H1 (cell line): ENCODE measurements around the gene PTPN3. TPM values are rescaled to one million over a fixed set of nuclear protein-coding genes. Genes with fewer than 3 reads are reported as not detected.

Experiments used
- CTCF ChIA-PET: fragments of 300-600 bp; sonication (Branson Sonifier 250); formaldehyde crosslinking; loops from one replicate; lab custom pipeline; 2021; ENCODE audit not compliant: partially characterized antibody; lab: Charles Lee
- POLR2A ChIA-PET: fragments of 300-600 bp; sonication (Branson Sonifier 250); formaldehyde crosslinking; loops from one replicate; lab custom pipeline; 2021; ENCODE audit warnings: inconsistent platforms; ENCODE audit not compliant: partially characterized antibody; lab: Charles Lee
- DNase-seq, 2 experiments: peaks; one replicate each; pipeline versions ENCODE4 v3.0.0 to v3.0.0-alpha.2; 2010 to 2022; ENCODE audit warnings: low spot score in 2 of 2, low read depth in 1 of 2, mixed read lengths in 1 of 2
- FAIRE-seq: peaks from 2 replicates; lab custom pipeline; 2011; peaks lifted over from hg19 to GRCh38; lab: Jason Lieb, UNC
- H2AFZ ChIP-seq: 2 replicates; pipeline ENCODE4 v1.8.1; 2012; ENCODE audit warnings: low read length, inconsistent platforms
- H2AK5ac ChIP-seq: 2 replicates; pipeline ENCODE4 v1.6.1; 2013; ENCODE audit warnings: low read depth, low read length
- H2BK120ac ChIP-seq: replicated peaks from 2 replicates; pipeline ENCODE3; 2013; ENCODE audit warnings: low read depth, low read length, inconsistent platforms
- H2BK12ac ChIP-seq: 2 replicates; pipeline ENCODE4 v1.6.1; 2013; ENCODE audit warnings: low read depth, low read length
- H2BK15ac ChIP-seq: 2 replicates; pipeline ENCODE4 v1.6.1; 2013; ENCODE audit warnings: low read length
- H2BK20ac ChIP-seq: 2 replicates; pipeline ENCODE4 v1.6.1; 2013; ENCODE audit warnings: low read length
- H2BK5ac ChIP-seq: 2 replicates; pipeline ENCODE4 v1.6.1; 2013; ENCODE audit warnings: low read depth, low read length
- H3K14ac ChIP-seq: 2 replicates; pipeline ENCODE4 v1.6.1; 2013; ENCODE audit warnings: inconsistent platforms; ENCODE audit not compliant: insufficient read length
- H3K18ac ChIP-seq: 2 replicates; pipeline ENCODE4 v1.6.1; 2013; ENCODE audit warnings: low read length; ENCODE audit errors: extremely low read depth
- H3K23ac ChIP-seq: 2 replicates; pipeline ENCODE4 v1.6.1; 2013; ENCODE audit warnings: inconsistent platforms; ENCODE audit not compliant: insufficient read length
- H3K23me2 ChIP-seq: 2 replicates; pipeline ENCODE4 v1.6.1; 2013; ENCODE audit warnings: low read depth, low read length
- H3K27ac ChIP-seq: 2 replicates; pipeline ENCODE4 v1.6.1; 2011; ENCODE audit warnings: low read depth, low read length, inconsistent platforms
- H3K27me3 ChIP-seq, 4 experiments: replicated peaks in 1 of 4; 1 replicate in 1 of 4; 2 replicates in 3 of 4; pipeline versions ENCODE4 v1.6.1 to v1.8.1; 2011 to 2013; ENCODE audit warnings: low read length in 3 of 4, mild to moderate bottlenecking in 3 of 4, inconsistent platforms in 2 of 4, mixed read lengths in 2 of 4, moderate library complexity in 1 of 4; ENCODE audit not compliant: control insufficient read depth in 3 of 4, insufficient read depth in 3 of 4; ENCODE audit errors: extremely low read depth in 1 of 4
- H3K36me3 ChIP-seq, 4 experiments: 2 replicates each; pipeline versions ENCODE4 v1.6.1 to v1.8.1; 2011 to 2013; ENCODE audit warnings: mild to moderate bottlenecking in 4 of 4, low read length in 3 of 4, moderate library complexity in 2 of 4, control low read depth in 1 of 4, inconsistent platforms in 1 of 4; ENCODE audit not compliant: insufficient read depth in 4 of 4, control insufficient read depth in 2 of 4
- H3K4ac ChIP-seq: replicated peaks from 2 replicates; pipeline ENCODE3; 2013; ENCODE audit warnings: low read length, low read depth, mixed read lengths, inconsistent platforms; ENCODE audit not compliant: insufficient read length
- H3K4me1 ChIP-seq, 4 experiments: replicated peaks in 1 of 4; 1 replicate in 1 of 4; 2 replicates in 3 of 4; pipeline versions ENCODE4 v1.6.1 to v1.8.1; 2011 to 2013; ENCODE audit warnings: low read length in 3 of 4, inconsistent platforms in 2 of 4, mixed read lengths in 1 of 4; ENCODE audit not compliant: insufficient read depth in 4 of 4, control insufficient read depth in 3 of 4
- H3K4me2 ChIP-seq, 2 experiments: 2 replicates each; pipeline versions ENCODE4 v1.6.1 to v1.8.1; 2011 to 2013; ENCODE audit warnings: low read depth in 2 of 2, low read length in 2 of 2, control low read depth in 1 of 2, inconsistent platforms in 1 of 2, mild to moderate bottlenecking in 1 of 2; ENCODE audit not compliant: insufficient read depth in 1 of 2
- H3K4me3 ChIP-seq, 4 experiments: fragments of 200-600, 300-600 bp in 1 of 4; sonication (generic), shearing (Covaris generic), sonication (Bioruptor Twin) in 1 of 4; 2 replicates each; pipeline versions ENCODE4 v1.5.1 to v1.8.1; 2011 to 2016; ENCODE audit warnings: low read length in 4 of 4, low read depth in 3 of 4, control low read depth in 2 of 4, inconsistent platforms in 2 of 4, mild to moderate bottlenecking in 2 of 4, mixed read lengths in 1 of 4, moderate library complexity in 1 of 4; ENCODE audit not compliant: insufficient read depth in 2 of 4; ENCODE audit errors: extremely low read depth in 1 of 4
- H3K56ac ChIP-seq: replicated peaks from 2 replicates; pipeline ENCODE3; 2013; ENCODE audit warnings: low read depth, mild to moderate bottlenecking, mixed read lengths, low read length, inconsistent platforms; ENCODE audit not compliant: insufficient read length
- H3K79me1 ChIP-seq: 2 replicates; pipeline ENCODE4 v1.6.1; 2013; ENCODE audit warnings: low read depth, low read length, control low read depth
- H3K79me2 ChIP-seq, 2 experiments: 2 replicates each; pipeline versions ENCODE4 v1.6.1 to v1.8.1; 2012 to 2013; ENCODE audit warnings: low read length in 2 of 2, mild to moderate bottlenecking in 2 of 2, inconsistent platforms in 1 of 2; ENCODE audit not compliant: insufficient read depth in 2 of 2, control insufficient read depth in 1 of 2
- H3K9ac ChIP-seq, 4 experiments: replicated peaks in 1 of 4; 1 replicate in 1 of 4; 2 replicates in 3 of 4; pipeline versions ENCODE4 v1.6.1 to v1.8.1; 2011 to 2013; ENCODE audit warnings: low read depth in 3 of 4, low read length in 3 of 4, control low read depth in 2 of 4, mild to moderate bottlenecking in 2 of 4, moderate library complexity in 2 of 4, inconsistent platforms in 1 of 4; ENCODE audit errors: extremely low read depth in 1 of 4
- H3K9me3 ChIP-seq, 2 experiments: 2 replicates each; pipeline versions ENCODE4 v1.6.1 to v1.8.1; 2012 to 2013; ENCODE audit warnings: mild to moderate bottlenecking in 2 of 2, moderate library complexity in 2 of 2, control low read depth in 1 of 2, inconsistent platforms in 1 of 2, low read depth in 1 of 2, low read length in 1 of 2, mixed read lengths in 1 of 2; ENCODE audit not compliant: insufficient read depth in 2 of 2
- H4K20me1 ChIP-seq, 2 experiments: replicated peaks in 1 of 2; 2 replicates each; pipeline versions ENCODE3 to v1.8.1; 2011 to 2013; ENCODE audit warnings: inconsistent platforms in 2 of 2, low read length in 2 of 2, mild to moderate bottlenecking in 1 of 2; ENCODE audit not compliant: insufficient read depth in 2 of 2, control insufficient read depth in 1 of 2
- H4K5ac ChIP-seq: 2 replicates; pipeline ENCODE4 v1.6.1; 2013; ENCODE audit warnings: low read length, low read depth, mixed read lengths, inconsistent platforms; ENCODE audit not compliant: insufficient read length
- H4K8ac ChIP-seq: 2 replicates; pipeline ENCODE4 v1.8.0; 2013; ENCODE audit warnings: mild to moderate bottlenecking, moderate library complexity, low read length, inconsistent platforms; ENCODE audit not compliant: insufficient read depth; ENCODE audit errors: extremely low read depth
- H4K91ac ChIP-seq: replicated peaks from 2 replicates; pipeline ENCODE3; 2013; ENCODE audit warnings: low read length, mixed read lengths, inconsistent platforms; ENCODE audit not compliant: insufficient read length
- CBX8 ChIP-seq: fragments of 300-800, 300-1000 bp; sonication (generic); IDR thresholded peaks from 2 replicates; pipeline ENCODE4 v1.7.1; 2016; ENCODE audit warnings: low read depth, low read length, borderline replicate concordance
- CREB1 ChIP-seq: IDR thresholded peaks from 2 replicates; pipeline ENCODE4 v1.6.1; 2012; ENCODE audit warnings: inconsistent platforms
- CTBP2 ChIP-seq: IDR thresholded peaks from 2 replicates; pipeline ENCODE4 v1.7.0; 2011; ENCODE audit warnings: borderline replicate concordance, mild to moderate bottlenecking, moderate library complexity, mixed read lengths, low read length; ENCODE audit not compliant: insufficient read depth, insufficient read length
- FOSL1 ChIP-seq: IDR thresholded peaks from 2 replicates; pipeline ENCODE4 v1.6.1; 2011; ENCODE audit warnings: mild to moderate bottlenecking, low read depth, low read length, moderate library complexity; ENCODE audit not compliant: insufficient read depth
- JUND ChIP-seq: IDR thresholded peaks from 2 replicates; pipeline ENCODE4 v1.6.1; 2011; ENCODE audit warnings: mild to moderate bottlenecking, improper control_type of control experiment, low read length
- RXRA ChIP-seq: IDR thresholded peaks from 2 replicates; pipeline ENCODE4 v1.6.1; 2011; ENCODE audit warnings: low read depth, mild to moderate bottlenecking, low read length, moderate library complexity; ENCODE audit not compliant: insufficient read depth
- SAP30 ChIP-seq: fragments of 300-600 bp; sonication (generic); IDR thresholded peaks from 2 replicates; pipeline ENCODE4 v1.7.1; 2012; ENCODE audit warnings: low read length, moderate library complexity, mild to moderate bottlenecking, inconsistent platforms; ENCODE audit not compliant: insufficient read depth, insufficient replicate concordance
- SIN3A ChIP-seq, 2 experiments: IDR thresholded peaks in 1 of 2; conservative IDR thresholded peaks in 1 of 2; 2 replicates each; pipeline ENCODE4 v1.6.1; 2011 to 2012; ENCODE audit warnings: low read length in 2 of 2, improper control_type of control experiment in 1 of 2, low read depth in 1 of 2, mild to moderate bottlenecking in 1 of 2
- SIX5 ChIP-seq: IDR thresholded peaks from 2 replicates; pipeline ENCODE4 v1.6.1; 2011; ENCODE audit warnings: mild to moderate bottlenecking, low read depth, low read length
- SP2 ChIP-seq: IDR thresholded peaks from 2 replicates; pipeline ENCODE4 v1.6.1; 2012; ENCODE audit warnings: mild to moderate bottlenecking, low read length, inconsistent platforms
- SUZ12 ChIP-seq: fragments of 200-600 bp; sonication (generic); IDR thresholded peaks from 2 replicates; pipeline ENCODE4 v1.6.1; 2012; ENCODE audit warnings: mild to moderate bottlenecking, inconsistent platforms, low read length, moderate library complexity, mixed read lengths
- WGBS, 2 experiments: shearing (Covaris generic) in 1 of 2; methylation state at CpG; one replicate each; pipeline versions ENCODE4 v1.1.6 to v1.1.7; 2013 to 2015; ENCODE audit warnings: low lambda C conversion rate in 2 of 2, mixed read lengths in 2 of 2, inconsistent platforms in 1 of 2, low coverage in 1 of 2, missing lambda C conversion rate in 1 of 2; ENCODE audit not compliant: insufficient replicate concordance in 2 of 2, insufficient coverage in 1 of 2, insufficient read length in 1 of 2; ENCODE audit errors: extremely low coverage in 1 of 2, missing lambda C conversion rate in 1 of 2; 5-methylcytosine and 5-hydroxymethylcytosine counted together
- polyA plus RNA-seq, 7 experiments: library from polyadenylated mRNA; depleted of rRNA in 3 of 7; stranded (reverse) in 5 of 7; unstranded in 2 of 7; fragments of >200 nt in 5 of 7; fragments of 200-250 nt in 2 of 7; gene quantifications; 1 replicate in 5 of 7; 2 replicates in 1 of 7; 4 replicates in 1 of 7; pipeline versions ENCODE4 v1.2.1 to v1.2.3, GENCODE V29; 2011 to 2013; ENCODE audit warnings: missing spikeins in 2 of 7, mixed read lengths in 2 of 7
- total RNA-seq: library from RNA; stranded (reverse); fragmentation: NEBNext Ultra II Directional; extraction: Animal tissue kit (Norgen Biotek cat#: 25700); gene quantifications from 2 replicates; pipeline ENCODE4 v1.2.1, GENCODE V29; 2021

Gene PTPN3
- total and polyA plus RNA-seq, 2 of the 8 experiments (the other 6 are each of a cell fraction or from before 2014, with no cell fraction given): 2.9 to 3.7 TPM

DNA sequence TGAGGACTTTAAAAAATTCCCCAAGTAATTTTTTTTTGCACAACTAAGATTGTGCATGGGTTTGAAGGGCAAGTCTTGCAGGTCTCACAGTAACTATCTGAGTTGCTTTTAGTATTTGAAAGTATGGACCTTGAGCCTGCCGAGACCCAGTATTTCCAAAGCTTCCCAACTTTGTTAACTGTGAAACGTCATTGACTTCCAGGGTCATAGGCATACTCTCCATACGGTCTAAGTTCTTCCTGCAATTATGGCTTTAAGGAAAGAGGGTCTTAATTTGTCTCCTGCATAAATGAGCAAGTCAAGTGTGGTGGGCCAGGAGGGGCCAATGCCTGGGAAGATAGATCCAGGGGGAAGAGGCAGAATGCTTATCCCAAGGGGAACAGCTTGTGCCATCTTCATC, 153.2 kb downstream of the PTPN3 start:
- H2AK5ac ChIP-seq: no peak overlapping the region
- no peak overlapping the region for H4K8ac ChIP-seq
- H3K18ac ChIP-seq: peak overlapping the region; percentile 11; the same call in 1 of the 2 replicates
- peak overlapping the region; percentile 17 to 39; a peak in 2 of 4 replicates for H3K4me2 ChIP-seq
- DNase-seq: no peak
- no peak for TF ChIP-seq FOSL1
- no peak for TF ChIP-seq RXRA
- no peak for TF ChIP-seq CTBP2
- no peak for TF ChIP-seq JUND
- TF ChIP-seq SIX5: no peak
- no peak for TF ChIP-seq SAP30
- TF ChIP-seq SP2: no peak
- no peak for TF ChIP-seq SUZ12
- no peak for TF ChIP-seq CBX8
- TF ChIP-seq CREB1: no peak
- TF ChIP-seq SIN3A (conservative IDR thresholded peaks at IDR 0.05 in 1 of 2, IDR thresholded peaks at IDR 0.05 in 1 of 2; ENCODE audit: low read depth in 1 of 2, low read length in 2 of 2): no peak
- H3K27ac ChIP-seq: no peak overlapping the region
- peak overlapping the region; percentile 90 for H2AFZ ChIP-seq
- H2BK20ac ChIP-seq: peak overlapping the region; percentile 15; the same call in 1 of the 2 replicates
- H4K5ac ChIP-seq: no peak overlapping the region
- ChIA-PET CTCF (interaction anchor here (0.9 to 5.1 kb wide), 33 partner anchors 8 to 257 kb away, joined by 3 to 31 read pairs (median 6); no protein-coding TSS in a partner anchor), POLR2A (interaction anchor here (0.9 kb wide), 1 partner anchor 17 kb away, joined by 3 read pairs; no protein-coding TSS in a partner anchor)
- H4K20me1 ChIP-seq: no peaks in the 10 kb centered on the region
- H3K9me3 ChIP-seq: no peaks in the 10 kb centered on the region
- H2BK15ac ChIP-seq: no peak overlapping the region
- no peaks in the 10 kb centered on the region for H3K79me1 ChIP-seq
- 89% methylated on average over 3 of the region's 3 CpGs; no CpG with 5 or more reads in 1 of the 2 experiments for WGBS, 2 experiments
- no peaks in the 10 kb centered on the region for H3K27me3 ChIP-seq
- no peaks in the 10 kb centered on the region for H3K36me3 ChIP-seq
- H3K4me1 ChIP-seq: peaks cover 6 to 9% (median 7%) of the 10 kb centered on the region in 4 experiments; a peak in 5 of 7 replicates
- H2BK120ac ChIP-seq: no peak overlapping the region
- H3K56ac ChIP-seq: no peak overlapping the region
- H2BK5ac ChIP-seq: no peak overlapping the region
- no peak overlapping the region for H3K14ac ChIP-seq
- no peaks in the 10 kb centered on the region for H3K79me2 ChIP-seq
- no peak overlapping the region for H3K23ac ChIP-seq
- peak overlapping the region; percentile 32 for H4K91ac ChIP-seq
- H2BK12ac ChIP-seq: peak overlapping the region; percentile 29; the same call in 1 of the 2 replicates
- no peak for FAIRE-seq
- no peak overlapping the region for H3K4ac ChIP-seq
- H3K4me3 ChIP-seq: no peak overlapping the region
- no peak overlapping the region for H3K9ac ChIP-seq
- H3K23me2 ChIP-seq: no peaks in the 10 kb centered on the region
